HCT116 (cell line): Measurements from ENCODE around the gene UBXN10. TPM values are rescaled to one million over a fixed set of nuclear protein-coding genes. Genes with fewer than 3 reads are reported as not detected.

Source experiments
- ATAC-seq: fragments of 200-7000 bp; cut with Tn5 transposase; 2 replicates; pipeline ENCODE4 v1.9.1; 2020; ENCODE audit warnings: mild to moderate bottlenecking, moderate library complexity
- BruUV-seq: library from RNA; stranded (reverse); fragments of 400-500 nt; replicated peaks from 2 replicates; lab custom pipeline; 2021; lab: Mats Ljungman, UMichigan
- CTCF ChIA-PET: fragments of 300-600 bp; sonication (Branson Sonifier 250); formaldehyde crosslinking; loops from one replicate; lab custom pipeline; 2021; ENCODE audit warnings: antibody characterized with exemption; lab: Charles Lee
- POLR2A ChIA-PET: fragments of 300-600, 350-600 bp; sonication (Branson Sonifier 250); formaldehyde crosslinking; loops from one replicate; lab custom pipeline; 2021; ENCODE audit warnings: antibody characterized with exemption; lab: Charles Lee
- RAD21 ChIA-PET, 2 experiments: fragments of 300-600 bp; sonication (Branson Sonifier 250); formaldehyde crosslinking; loops; one replicate each; lab custom pipeline; 2023; ENCODE audit warnings: low total read pairs in 2 of 2; ENCODE audit not compliant: uncharacterized antibody in 2 of 2, unreplicated experiment in 2 of 2, low non-redundant PET in 1 of 2; lab: Charles Lee
- DNase-seq: peaks from one replicate; pipeline ENCODE4 v3.0.0-alpha.2; 2010; ENCODE audit warnings: low read depth, low spot score
- H2AFZ ChIP-seq: fragments of 200-600 bp; shearing (Covaris generic), sonication (generic); 2 replicates; pipeline ENCODE4 v1.6.1; 2017; ENCODE audit warnings: low read depth, mixed run types, mixed read lengths, antibody characterized with exemption, low read length; ENCODE audit not compliant: poor library complexity, severe bottlenecking
- H3K27ac ChIP-seq: 2 replicates; pipeline ENCODE4 v1.5.1; 2012; ENCODE audit warnings: low read depth, low read length
- H3K27me3 ChIP-seq: fragments of 200-600 bp; sonication (generic); 2 replicates; pipeline ENCODE4 v1.6.1; 2016; ENCODE audit warnings: mixed run types, low read length, mixed read lengths; ENCODE audit not compliant: insufficient read depth
- H3K36me3 ChIP-seq, 2 experiments: fragments of 200-500 bp in 1 of 2; fragments of 200-600 bp in 1 of 2; sonication (Bioruptor generic) in 1 of 2; sonication (generic) in 1 of 2; 2 replicates each; pipeline versions ENCODE4 v1.5.1 to v1.6.1; 2014 to 2016; ENCODE audit warnings: low read length in 2 of 2, inconsistent platforms in 1 of 2, mixed read lengths in 1 of 2, mixed run types in 1 of 2; ENCODE audit not compliant: insufficient read depth in 2 of 2, control insufficient read depth in 1 of 2
- H3K4me1 ChIP-seq, 2 experiments: fragments of 200-600 bp in 1 of 2; sonication (generic) in 1 of 2; 2 replicates each; pipeline versions ENCODE4 v1.5.1 to v1.6.1; 2012 to 2017; ENCODE audit warnings: low read length in 2 of 2, inconsistent platforms in 1 of 2, mild to moderate bottlenecking in 1 of 2, mixed read lengths in 1 of 2, mixed run types in 1 of 2, moderate library complexity in 1 of 2; ENCODE audit not compliant: insufficient read depth in 2 of 2, control insufficient read depth in 1 of 2
- H3K4me2 ChIP-seq: fragments of 200-600 bp; sonication (generic); 2 replicates; pipeline ENCODE4 v1.6.1; 2017; ENCODE audit warnings: mixed run types, low read length, mixed read lengths
- H3K4me3 ChIP-seq, 2 experiments: fragments of 200-600 bp in 1 of 2; sonication (generic) in 1 of 2; replicated peaks in 1 of 2; 2 replicates each; pipeline ENCODE4 v1.5.1; 2011 to 2016; ENCODE audit warnings: low read length in 2 of 2, control low read depth in 1 of 2, low read depth in 1 of 2, mild to moderate bottlenecking in 1 of 2, mixed read lengths in 1 of 2, mixed run types in 1 of 2
- H3K79me2 ChIP-seq: fragments of 200-600 bp; sonication (generic); 2 replicates; pipeline ENCODE4 v1.6.1; 2017; ENCODE audit warnings: mild to moderate bottlenecking, mixed run types, low read length, moderate library complexity, mixed read lengths; ENCODE audit not compliant: insufficient read depth
- H3K9ac ChIP-seq: fragments of 200-600 bp; sonication (generic); 2 replicates; pipeline ENCODE4 v1.6.1; 2016; ENCODE audit warnings: low read length, mixed read lengths
- H3K9me2 ChIP-seq: fragments of 200-600 bp; sonication (generic), shearing (Covaris generic); 2 replicates; pipeline ENCODE4 v1.6.1; 2017; ENCODE audit warnings: mixed run types, mild to moderate bottlenecking, moderate library complexity; ENCODE audit not compliant: insufficient read depth
- H3K9me3 ChIP-seq, 2 experiments: fragments of 200-500 bp in 1 of 2; fragments of 200-600 bp in 1 of 2; sonication (Bioruptor generic) in 1 of 2; sonication (generic) in 1 of 2; 2 replicates each; pipeline ENCODE4 v1.6.1; 2014 to 2017; ENCODE audit warnings: low read length in 2 of 2, mixed read lengths in 2 of 2, inconsistent platforms in 1 of 2, low read depth in 1 of 2, mild to moderate bottlenecking in 1 of 2, mixed run types in 1 of 2, moderate library complexity in 1 of 2; ENCODE audit not compliant: control insufficient read depth in 1 of 2, insufficient read depth in 1 of 2
- H4K20me1 ChIP-seq: fragments of 200-600 bp; sonication (generic), shearing (Covaris generic); 2 replicates; pipeline ENCODE4 v1.6.1; 2017; ENCODE audit warnings: mixed run types, mild to moderate bottlenecking, moderate library complexity; ENCODE audit not compliant: insufficient read depth
- ATF3 ChIP-seq: IDR thresholded peaks from 2 replicates; pipeline ENCODE4 v1.6.1; 2012
- CBX3 ChIP-seq: IDR thresholded peaks from 2 replicates; pipeline ENCODE4 v1.6.1; 2012; ENCODE audit warnings: low read depth
- CTCF ChIP-seq, 3 experiments: fragments of 200-600 bp in 1 of 3; sonication (generic) in 1 of 3; IDR thresholded peaks in 2 of 3; conservative IDR thresholded peaks in 1 of 3; 2 replicates each; pipeline ENCODE4 v1.5.1; 2012 to 2017; ENCODE audit warnings: low read depth in 2 of 3, low read length in 2 of 3, antibody characterized with exemption in 1 of 3, borderline replicate concordance in 1 of 3, control low read depth in 1 of 3, mild to moderate bottlenecking in 1 of 3, mixed read lengths in 1 of 3, mixed run types in 1 of 3, moderate library complexity in 1 of 3; ENCODE audit not compliant: insufficient read depth in 1 of 3
- ELF1 ChIP-seq: IDR thresholded peaks from 2 replicates; pipeline ENCODE4 v1.6.1; 2012; ENCODE audit warnings: low read depth, borderline replicate concordance
- EZH2 ChIP-seq: fragments of 200-600 bp; sonication (generic); IDR thresholded peaks from 2 replicates; pipeline ENCODE4 v1.6.1; 2017; ENCODE audit warnings: antibody characterized with exemption, mixed run types
- FOSL1 ChIP-seq: IDR thresholded peaks from 2 replicates; pipeline ENCODE4 v1.6.1; 2012; ENCODE audit warnings: low read depth
- POLR2A ChIP-seq: IDR thresholded peaks from 2 replicates; pipeline ENCODE4 v1.7.0; 2011; ENCODE audit warnings: borderline replicate concordance; ENCODE audit not compliant: insufficient read depth, insufficient read length; ENCODE audit errors: extremely low read depth
- POLR2AphosphoS5 ChIP-seq: IDR thresholded peaks from 2 replicates; pipeline ENCODE4 v1.6.1; 2011; ENCODE audit warnings: mild to moderate bottlenecking, low read depth, low read length, moderate library complexity
- RAD21 ChIP-seq: IDR thresholded peaks from 2 replicates; pipeline ENCODE4 v1.6.1; 2012; ENCODE audit warnings: low read depth, mild to moderate bottlenecking
- SIN3A ChIP-seq: IDR thresholded peaks from 2 replicates; pipeline ENCODE4 v1.6.1; 2012; ENCODE audit warnings: low read depth
- SRF ChIP-seq: IDR thresholded peaks from 2 replicates; pipeline ENCODE4 v1.6.1; 2012; ENCODE audit warnings: low read depth
- YY1 ChIP-seq: IDR thresholded peaks from 2 replicates; pipeline ENCODE4 v1.6.1; 2011; ENCODE audit warnings: low read length, low read depth, moderate library complexity, mild to moderate bottlenecking; ENCODE audit not compliant: insufficient replicate concordance; ENCODE audit errors: extremely low read depth
- ZNF274 ChIP-seq: fragments of 200-500 bp; sonication (Bioruptor generic); IDR thresholded peaks from 2 replicates; pipeline ENCODE4 v1.6.1; 2014; ENCODE audit warnings: mild to moderate bottlenecking, low read depth, low read length, inconsistent platforms
- intact Hi-C: fragments of 100-400 bp; cut with micrococcal nuclease; formaldehyde crosslinking; loops from 2 replicates; pipeline ENCODE4 v1.10.0; 2022
- total RNA-seq: library from RNA; stranded (reverse); gene quantifications from one replicate; pipeline ENCODE4 v1.2.1, GENCODE V29; 2021; ENCODE audit not compliant: unreplicated experiment
- TF ChIP-seq, protein P1 (sequence below): IDR thresholded peaks from 2 replicates; pipeline ENCODE4 v1.6.1; 2012

The UBXN10 gene
- total RNA-seq, 1 experiment from 2014 or later, result not detected

DNA sequence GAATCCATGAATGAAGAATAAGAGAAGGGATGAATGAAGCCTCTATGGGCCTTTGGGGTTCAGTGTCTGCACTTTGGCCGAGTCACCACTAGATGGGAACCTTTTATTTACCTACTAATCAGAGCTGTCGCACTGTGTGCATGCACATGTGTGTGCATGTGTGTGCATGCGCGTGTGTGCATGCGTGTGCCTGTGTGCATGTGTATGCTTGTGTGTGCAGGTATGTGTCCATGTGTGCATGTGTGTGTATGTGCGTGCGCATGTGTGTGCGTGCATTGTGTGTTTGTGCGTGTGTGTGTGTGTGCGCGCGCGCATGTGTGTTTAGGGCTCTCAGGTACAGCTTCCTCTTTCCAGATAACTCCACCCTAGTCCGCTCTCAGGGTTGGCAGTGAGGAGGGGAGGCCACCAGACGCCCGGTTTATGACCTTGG, 20.4 kb upstream of the UBXN10 start:
- no peaks in the 10 kb centered on the region for H3K36me3 ChIP-seq
- H3K27ac ChIP-seq, result no peak overlapping the region
- BruUV-seq, result no TSS peak
- no peaks in the 10 kb centered on the region for H3K9me2 ChIP-seq
- no peaks in the 10 kb centered on the region for H4K20me1 ChIP-seq
- no peak overlapping the region for H3K4me3 ChIP-seq
- no peak overlapping the region for H3K4me2 ChIP-seq
- no peak overlapping the region for H3K9ac ChIP-seq
- no peaks in the 10 kb centered on the region for H3K4me1 ChIP-seq
- intact Hi-C loops, result loop anchor here (1.0 to 5.0 kb wide), 2 partner anchors 30 to 327 kb away; no protein-coding TSS in a partner anchor
- no peaks in the 10 kb centered on the region for H3K79me2 ChIP-seq
- ChIA-PET CTCF (interaction anchor here (0.9 to 1.1 kb wide), 2 partner anchors 12 to 28 kb away, joined by 3 read pairs; no protein-coding TSS in a partner anchor), POLR2A (no interaction called here), RAD21 (no interaction called here)
- ATAC-seq, result peak; percentile 83
- no peaks in the 10 kb centered on the region for H3K27me3 ChIP-seq
- H3K9me3 ChIP-seq, result peaks cover 0 to 7% of the 10 kb centered on the region in 2 experiments; a peak in 2 of 4 replicates
- DNase-seq, result peak; percentile 16
- no peak overlapping the region for H2AFZ ChIP-seq
- TF ChIP-seq POLR2A, result no peak
- peak; percentile 68 for TF ChIP-seq RAD21
- 0 out of 2 replicates have a peak, but pooled peaks have one; percentile 42 for TF ChIP-seq CBX3
- no peak for TF ChIP-seq SRF
- TF ChIP-seq, protein P1, sequence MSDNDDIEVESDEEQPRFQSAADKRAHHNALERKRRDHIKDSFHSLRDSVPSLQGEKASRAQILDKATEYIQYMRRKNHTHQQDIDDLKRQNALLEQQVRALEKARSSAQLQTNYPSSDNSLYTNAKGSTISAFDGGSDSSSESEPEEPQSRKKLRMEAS, result peak; percentile 26; the same call in 1 of the 2 replicates
- TF ChIP-seq CTCF (IDR thresholded peaks at IDR 0.05 in 2 of 3, conservative IDR thresholded peaks at IDR 0.05 in 1 of 3; ENCODE audit: borderline replicate concordance in 1 of 3, insufficient read depth in 1 of 3, low read depth in 2 of 3, low read length in 2 of 3), result peak; percentile 47 to 62 (median 55); a peak in 5 of 6 replicates
- TF ChIP-seq, all 23 proteins: peak for 4

DNA sequence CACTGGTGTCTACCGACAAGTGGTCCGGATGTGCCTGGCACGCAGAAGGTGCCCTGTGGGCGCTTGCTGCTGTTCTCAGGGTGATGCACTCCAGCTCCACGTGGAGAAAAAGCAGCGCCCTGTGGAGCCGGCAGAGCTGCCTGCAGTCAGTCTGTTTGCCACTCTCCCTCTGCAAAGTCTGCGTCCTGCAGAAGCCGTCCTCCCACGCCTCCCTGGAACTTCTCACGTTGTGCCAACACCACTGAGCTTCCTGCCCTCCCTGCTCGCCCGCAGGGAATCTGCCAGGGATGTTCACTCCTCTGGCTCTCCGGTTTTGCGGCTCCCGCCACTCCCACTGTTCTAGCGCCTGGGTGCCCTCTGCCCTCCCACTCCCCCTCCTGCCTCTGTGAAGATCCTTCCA, 19.8 kb upstream of the UBXN10 start:
- no peaks in the 10 kb centered on the region for H3K27me3 ChIP-seq
- no TSS peak for BruUV-seq
- no peak for ATAC-seq
- intact Hi-C loops, result loop anchor here (5.0 kb wide), 1 partner anchor 326 kb away; no protein-coding TSS in a partner anchor
- no peaks in the 10 kb centered on the region for H3K79me2 ChIP-seq
- no peak for DNase-seq
- H3K9ac ChIP-seq, result no peak overlapping the region
- no peaks in the 10 kb centered on the region for H3K36me3 ChIP-seq
- ChIA-PET CTCF (interaction anchor here (0.9 to 1.1 kb wide), 2 partner anchors 13 to 27 kb away, joined by 3 read pairs; no protein-coding TSS in a partner anchor), POLR2A (no interaction called here), RAD21 (no interaction called here)
- no peak overlapping the region for H2AFZ ChIP-seq
- peaks cover 0 to 4% of the 10 kb centered on the region in 2 experiments; a peak in 1 of 4 replicates for H3K4me1 ChIP-seq
- no peak overlapping the region for H3K4me3 ChIP-seq
- H3K9me2 ChIP-seq, result no peaks in the 10 kb centered on the region
- H3K9me3 ChIP-seq, result peaks cover 0 to 3% of the 10 kb centered on the region in 2 experiments; a peak in 1 of 4 replicates
- H3K4me2 ChIP-seq, result no peak overlapping the region
- no peaks in the 10 kb centered on the region for H4K20me1 ChIP-seq
- H3K27ac ChIP-seq, result no peak overlapping the region
- TF ChIP-seq ATF3, result no peak
- no peak for TF ChIP-seq ELF1
- TF ChIP-seq EZH2, result no peak
- TF ChIP-seq YY1, result no peak
- TF ChIP-seq POLR2AphosphoS5, result no peak
- no peak for TF ChIP-seq FOSL1
- no peak for TF ChIP-seq ZNF274
- TF ChIP-seq SRF, result no peak
- no peak for TF ChIP-seq CTCF (IDR thresholded peaks at IDR 0.05 in 2 of 3, conservative IDR thresholded peaks at IDR 0.05 in 1 of 3; ENCODE audit: borderline replicate concordance in 1 of 3, insufficient read depth in 1 of 3, low read depth in 2 of 3, low read length in 2 of 3)
- no peak for TF ChIP-seq SIN3A
